ENCODE data around the gene AGAP1. TPM values are rescaled to one million over a fixed set of nuclear protein-coding genes. Genes with fewer than 3 reads are reported as not detected.

The AGAP1 gene
- total RNA-seq, 4 donors from 2014 or later, result 33.7 to 55.2 (median 37.5) TPM

DNA sequence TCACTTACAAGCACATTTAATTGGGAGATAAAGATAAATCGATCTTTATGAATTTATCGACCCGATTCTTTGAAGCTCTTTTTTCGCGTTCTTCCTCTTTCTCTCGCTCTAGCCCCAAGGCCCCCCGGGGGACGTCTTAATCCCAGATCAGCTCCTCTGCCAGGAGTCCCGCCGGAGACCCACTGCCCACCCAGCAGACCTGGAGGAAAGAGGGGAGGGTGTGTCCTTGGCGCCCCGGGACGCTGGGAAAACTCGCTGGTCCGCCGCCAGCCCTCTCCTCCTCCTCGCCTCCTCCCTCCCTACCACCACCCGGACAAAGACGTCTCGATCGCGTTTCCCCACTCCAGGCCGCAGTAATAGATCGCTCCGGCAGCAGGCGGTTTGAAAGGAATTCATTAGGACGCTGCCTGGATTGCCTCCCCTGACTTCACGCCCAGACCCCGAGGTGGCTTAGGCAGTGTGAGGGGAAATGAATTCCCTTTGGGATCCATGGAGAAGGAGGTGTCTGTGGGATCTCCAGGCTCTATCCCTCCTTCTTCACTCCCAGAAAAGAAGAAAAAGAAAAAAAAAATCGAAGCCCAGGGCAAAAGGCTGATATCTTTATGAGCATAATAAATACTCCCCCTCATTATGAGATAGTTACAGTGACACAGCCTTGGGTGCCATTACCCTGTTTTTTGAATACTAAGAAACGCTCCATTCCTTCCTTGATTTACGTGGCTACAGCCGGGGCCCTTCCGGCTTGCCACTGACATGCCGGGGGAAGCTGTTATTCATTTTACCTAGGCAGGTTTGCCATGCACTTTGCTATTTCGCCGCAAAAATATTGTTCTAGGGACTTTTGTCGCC, 676.1 kb downstream of the AGAP1 start:
- H3K4me1 ChIP-seq, result peaks cover 0 to 69% (median 41%) of the 10 kb centered on the region in 3 donors
- H3K27ac ChIP-seq, result no peak overlapping the region
- no peak overlapping the region for H3K4me3 ChIP-seq
- no peaks in the 10 kb centered on the region for H3K36me3 ChIP-seq
- 3 to 9% methylated on average over 23 to 29 of the region's 38 CpGs for whole genome bisulfite sequencing, 2 donors (ENCODE audit: low coverage in 1 of 2)
- H3K27me3 ChIP-seq, result peaks cover 100% of the 10 kb centered on the region
- ATAC-seq, result no peak
- TF ChIP-seq, protein P1, sequence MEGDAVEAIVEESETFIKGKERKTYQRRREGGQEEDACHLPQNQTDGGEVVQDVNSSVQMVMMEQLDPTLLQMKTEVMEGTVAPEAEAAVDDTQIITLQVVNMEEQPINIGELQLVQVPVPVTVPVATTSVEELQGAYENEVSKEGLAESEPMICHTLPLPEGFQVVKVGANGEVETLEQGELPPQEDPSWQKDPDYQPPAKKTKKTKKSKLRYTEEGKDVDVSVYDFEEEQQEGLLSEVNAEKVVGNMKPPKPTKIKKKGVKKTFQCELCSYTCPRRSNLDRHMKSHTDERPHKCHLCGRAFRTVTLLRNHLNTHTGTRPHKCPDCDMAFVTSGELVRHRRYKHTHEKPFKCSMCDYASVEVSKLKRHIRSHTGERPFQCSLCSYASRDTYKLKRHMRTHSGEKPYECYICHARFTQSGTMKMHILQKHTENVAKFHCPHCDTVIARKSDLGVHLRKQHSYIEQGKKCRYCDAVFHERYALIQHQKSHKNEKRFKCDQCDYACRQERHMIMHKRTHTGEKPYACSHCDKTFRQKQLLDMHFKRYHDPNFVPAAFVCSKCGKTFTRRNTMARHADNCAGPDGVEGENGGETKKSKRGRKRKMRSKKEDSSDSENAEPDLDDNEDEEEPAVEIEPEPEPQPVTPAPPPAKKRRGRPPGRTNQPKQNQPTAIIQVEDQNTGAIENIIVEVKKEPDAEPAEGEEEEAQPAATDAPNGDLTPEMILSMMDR (IDR thresholded peaks at IDR 0.05), result no peak
- TF ChIP-seq EP300 (IDR thresholded peaks at IDR 0.05) (no peak), POLR2AphosphoS5 (IDR thresholded peaks at IDR 0.05) (no peak), POLR2A (IDR thresholded peaks at IDR 0.05) (no peak)
- H3K9me3 ChIP-seq, result no peaks in the 10 kb centered on the region

- 10 to 18% methylated on average over 15 to 20 of the region's 21 CpGs for WGBS, 2 donors (ENCODE audit: low coverage in 1 of 2)
- H3K4me1 ChIP-seq, result peaks cover 0 to 64% (median 41%) of the 10 kb centered on the region in 3 donors
- H3K4me3 ChIP-seq, result no peak overlapping the region
- H3K27ac ChIP-seq, result no peak overlapping the region
- TF ChIP-seq POLR2AphosphoS5 (IDR thresholded peaks at IDR 0.05), result no peak
- TF ChIP-seq EP300 (IDR thresholded peaks at IDR 0.05), result no peak
- no peak for TF ChIP-seq POLR2A (IDR thresholded peaks at IDR 0.05)
- no peaks in the 10 kb centered on the region for H3K9me3 ChIP-seq
- H3K36me3 ChIP-seq, result no peaks in the 10 kb centered on the region
- H3K27me3 ChIP-seq, result peaks cover 100% of the 10 kb centered on the region
- ATAC-seq, result no peak
These were observed 676.8 kb downstream of the AGAP1 start for GRCh38 chr2:236170590-236171165.

DNA sequence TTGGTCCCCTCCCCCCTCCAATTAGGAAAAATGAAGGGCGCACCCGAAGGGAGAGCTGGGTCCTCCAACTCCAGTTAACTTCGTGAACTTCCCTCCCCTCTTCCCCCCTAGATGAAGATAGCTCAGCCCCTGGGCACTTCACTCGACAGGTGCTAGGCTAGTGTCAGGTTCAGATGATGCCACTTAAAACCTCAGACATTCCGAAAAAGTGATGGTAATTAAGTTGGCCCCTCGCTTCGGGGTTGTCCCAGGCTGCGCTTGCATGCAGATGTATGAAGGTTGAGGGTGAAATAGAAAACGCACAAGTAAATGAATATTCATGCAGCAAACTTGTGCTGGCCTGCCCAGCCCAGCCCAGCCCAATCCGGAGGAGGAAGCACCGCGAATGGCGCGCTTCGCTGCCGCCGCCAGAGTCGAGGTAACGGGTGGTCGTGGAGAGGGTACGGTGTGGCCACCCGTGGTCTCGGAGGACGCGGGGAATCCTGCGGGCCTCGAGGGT, 677.4 kb downstream of the AGAP1 start:
- Histone ChIP-seq H3K36me3 (no peaks in the 10 kb centered on the region), H3K9me3 (no peaks in the 10 kb centered on the region), H3K4me1 (peaks cover 0 to 59% (median 35%) of the 10 kb centered on the region in 3 donors), H3K27ac (no peak overlapping the region), H3K27me3 (peaks cover 100% of the 10 kb centered on the region), H3K4me3 (no peak overlapping the region)
- TF ChIP-seq POLR2AphosphoS5 (IDR thresholded peaks at IDR 0.05) (no peak), EP300 (IDR thresholded peaks at IDR 0.05) (no peak), POLR2A (IDR thresholded peaks at IDR 0.05) (no peak)
- TF ChIP-seq, protein P1 (IDR thresholded peaks at IDR 0.05), result no peak
- WGBS, 2 donors (ENCODE audit: low coverage in 1 of 2), result 0 to 10% methylated on average over 3 to 7 of the region's 27 CpGs
- ATAC-seq, result no peak

DNA sequence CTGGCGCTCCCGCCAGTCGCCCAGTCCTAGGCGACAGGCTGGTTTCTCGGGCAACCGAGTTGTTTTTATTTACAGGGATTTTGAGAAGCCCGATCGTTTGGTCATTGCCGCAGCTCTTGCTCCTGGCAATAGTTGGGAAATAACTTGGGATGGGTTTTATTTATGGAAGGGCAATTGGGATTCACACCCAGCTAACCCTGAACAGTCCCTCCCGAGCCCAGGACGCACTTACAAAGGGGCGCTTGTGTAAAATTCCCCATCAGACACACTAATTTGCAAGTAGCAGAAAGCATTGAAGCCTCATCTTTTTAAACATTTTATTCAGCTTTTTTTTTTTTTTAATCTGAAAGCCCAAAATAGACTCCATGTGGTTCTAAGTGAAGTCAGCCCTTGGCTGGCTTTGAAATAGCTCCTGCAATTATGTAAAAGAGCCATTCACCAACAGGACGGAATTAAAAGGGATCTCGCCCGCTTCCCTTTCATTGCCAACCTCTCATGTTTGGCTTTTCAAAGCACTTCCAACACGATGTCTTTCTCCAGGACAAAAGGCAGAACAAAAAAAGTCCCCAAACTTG, 677.9 kb downstream of the AGAP1 start:
- Histone ChIP-seq H3K4me1 (peaks cover 0 to 54% (median 30%) of the 10 kb centered on the region in 3 donors), H3K4me3 (no peak overlapping the region), H3K36me3 (no peaks in the 10 kb centered on the region), H3K27ac (no peak overlapping the region), H3K9me3 (no peaks in the 10 kb centered on the region), H3K27me3 (peaks cover 100% of the 10 kb centered on the region)
- no peak for ATAC-seq
- TF ChIP-seq POLR2AphosphoS5 (IDR thresholded peaks at IDR 0.05), result no peak
- TF ChIP-seq EP300 (IDR thresholded peaks at IDR 0.05), result no peak
- WGBS, 2 donors (ENCODE audit: low coverage in 1 of 2), result 14 to 16% methylated on average over 3 to 8 of the region's 16 CpGs

GRCh38 chr2:236172255-236173035, 678.6 kb downstream of the AGAP1 start:
- TF ChIP-seq, protein P1 (IDR thresholded peaks at IDR 0.05), result no peak
- TF ChIP-seq POLR2AphosphoS5 (IDR thresholded peaks at IDR 0.05), result no peak
- no peak for TF ChIP-seq POLR2A (IDR thresholded peaks at IDR 0.05)
- TF ChIP-seq EP300 (IDR thresholded peaks at IDR 0.05), result no peak
- 12 to 22% methylated on average over 4 to 5 of the region's 46 CpGs for WGBS, 2 donors (ENCODE audit: low coverage in 1 of 2)
- ATAC-seq, result no peak
- Histone ChIP-seq H3K4me3 (no peak overlapping the region), H3K27ac (no peak overlapping the region), H3K36me3 (no peaks in the 10 kb centered on the region), H3K4me1 (peaks cover 0 to 48% (median 23%) of the 10 kb centered on the region in 3 donors), H3K27me3 (peaks cover 100% of the 10 kb centered on the region), H3K9me3 (no peaks in the 10 kb centered on the region)
